GM08714 (cell line): ENCODE results near the gene ZFP90.

Experiments used
- H3K4me3 ChIP-seq: fragments of 200-500 bp; sonication (Bioruptor generic); 2 replicates; pipeline ENCODE4 v1.5.1; 2014; ENCODE audit warnings: mild to moderate bottlenecking, low read length, inconsistent platforms
- ZNF274 ChIP-seq: IDR thresholded peaks from 2 replicates; pipeline ENCODE4 v1.6.1; 2012; ENCODE audit warnings: mild to moderate bottlenecking, low read depth, low read length

ZFP90 gene

GRCh38 chr16:68508641-68509240 lies 30.4 kb upstream of the ZFP90 start:
- no peak overlapping the region for H3K4me3 ChIP-seq
- no peak for TF ChIP-seq ZNF274

GRCh38 chr16:68509381-68509780 lies 29.7 kb upstream of the ZFP90 start:
- no peak overlapping the region for H3K4me3 ChIP-seq
- no peak for TF ChIP-seq ZNF274

- no peak overlapping the region for H3K4me3 ChIP-seq
- TF ChIP-seq ZNF274: no peak
Measured at GRCh38 chr16:68510775-68511174, 28.3 kb upstream of the ZFP90 start.

- no peak overlapping the region for H3K4me3 ChIP-seq
- TF ChIP-seq ZNF274: no peak
Measured at GRCh38 chr16:68512183-68512582, 26.9 kb upstream of the ZFP90 start.

GRCh38 chr16:68512742-68513141 lies 26.3 kb upstream of the ZFP90 start:
- no peak overlapping the region for H3K4me3 ChIP-seq
- no peak for TF ChIP-seq ZNF274

- H3K4me3 ChIP-seq: no peak overlapping the region
- no peak for TF ChIP-seq ZNF274
Measured at GRCh38 chr16:68514511-68514910, 24.6 kb upstream of the ZFP90 start.

- TF ChIP-seq ZNF274: no peak
- no peak overlapping the region for H3K4me3 ChIP-seq
Measured at GRCh38 chr16:68517606-68518166, 21.4 kb upstream of the ZFP90 start.

GRCh38 chr16:68519225-68519745 lies 19.8 kb upstream of the ZFP90 start:
- H3K4me3 ChIP-seq: no peak overlapping the region
- no peak for TF ChIP-seq ZNF274

GRCh38 chr16:68520649-68521086 lies 18.4 kb upstream of the ZFP90 start:
- no peak overlapping the region for H3K4me3 ChIP-seq
- no peak for TF ChIP-seq ZNF274

- no peak overlapping the region for H3K4me3 ChIP-seq
- TF ChIP-seq ZNF274: no peak
Measured at GRCh38 chr16:68524069-68524820, 14.8 kb upstream of the ZFP90 start.

GRCh38 chr16:68526143-68526781 lies 12.8 kb upstream of the ZFP90 start:
- no peak overlapping the region for H3K4me3 ChIP-seq
- no peak for TF ChIP-seq ZNF274

GRCh38 chr16:68526782-68527145 lies 12.3 kb upstream of the ZFP90 start:
- no peak overlapping the region for H3K4me3 ChIP-seq
- TF ChIP-seq ZNF274: no peak

GRCh38 chr16:68528233-68528632 lies 10.9 kb upstream of the ZFP90 start:
- no peak for TF ChIP-seq ZNF274

GRCh38 chr16:68528686-68529379 lies 10.3 kb upstream of the ZFP90 start:
- no peak overlapping the region; the same call in 1 of the 2 replicates for H3K4me3 ChIP-seq
- TF ChIP-seq ZNF274: no peak

More at GRCh38 chr16:68528233-68528632, 10.9 kb upstream of the ZFP90 start:
- no peak overlapping the region for H3K4me3 ChIP-seq
